GM06990 (cell line): ENCODE measurements around the gene PACSIN1.

Experiments used
- DNase-seq: peaks from one replicate; pipeline ENCODE4 v3.0.0-alpha.2; 2011; ENCODE audit not compliant: insufficient read length; ENCODE audit errors: extremely low read depth
- H3K27me3 ChIP-seq: replicated peaks from 2 replicates; pipeline ENCODE4 v1.6.0; 2011; ENCODE audit warnings: low read length; ENCODE audit not compliant: control insufficient read depth, insufficient read depth
- H3K36me3 ChIP-seq: 2 replicates; pipeline ENCODE4 v1.5.1; 2011; ENCODE audit warnings: low read length; ENCODE audit not compliant: control insufficient read depth, insufficient read depth
- H3K4me3 ChIP-seq: replicated peaks from 2 replicates; pipeline ENCODE4 v1.5.1; 2011; ENCODE audit warnings: low read depth, mild to moderate bottlenecking, control low read depth, low read length
- CTCF ChIP-seq: IDR thresholded peaks from 2 replicates; pipeline ENCODE4 v1.5.1; 2011; ENCODE audit warnings: low read length, control low read depth, mild to moderate bottlenecking, inconsistent platforms; ENCODE audit not compliant: insufficient read depth, poor library complexity, severe bottlenecking

The PACSIN1 gene

GRCh38 chr6:34581561-34581920 is 115.7 kb downstream of the PACSIN1 start:
- no peak overlapping the region for H3K4me3 ChIP-seq
- H3K27me3 ChIP-seq = no peaks in the 10 kb centered on the region
- no peak for TF ChIP-seq CTCF
- DNase-seq = no peak
- peaks cover 14% of the 10 kb centered on the region for H3K36me3 ChIP-seq

GRCh38 chr6:34583461-34583860 is 117.6 kb downstream of the PACSIN1 start:
- Histone ChIP-seq H3K27me3 (no peaks in the 10 kb centered on the region), H3K4me3 (no peak overlapping the region), H3K36me3 (peaks cover 20% of the 10 kb centered on the region)
- no peak for DNase-seq
- TF ChIP-seq CTCF = peak; percentile 23

- Histone ChIP-seq H3K27me3 (no peaks in the 10 kb centered on the region), H3K36me3 (peaks cover 26% of the 10 kb centered on the region), H3K4me3 (no peak overlapping the region)
- no peak for TF ChIP-seq CTCF
- DNase-seq = no peak
Observed at GRCh38 chr6:34583861-34584604, 118.2 kb downstream of the PACSIN1 start.

- H3K36me3 ChIP-seq = peaks cover 27% of the 10 kb centered on the region
- TF ChIP-seq CTCF = no peak
- DNase-seq = no peak
- no peaks in the 10 kb centered on the region for H3K27me3 ChIP-seq
- no peak overlapping the region for H3K4me3 ChIP-seq
Observed at GRCh38 chr6:34584694-34585093, 118.8 kb downstream of the PACSIN1 start.
